ENCODE measurements around the gene FAM210A.

FAM210A gene

DNA sequence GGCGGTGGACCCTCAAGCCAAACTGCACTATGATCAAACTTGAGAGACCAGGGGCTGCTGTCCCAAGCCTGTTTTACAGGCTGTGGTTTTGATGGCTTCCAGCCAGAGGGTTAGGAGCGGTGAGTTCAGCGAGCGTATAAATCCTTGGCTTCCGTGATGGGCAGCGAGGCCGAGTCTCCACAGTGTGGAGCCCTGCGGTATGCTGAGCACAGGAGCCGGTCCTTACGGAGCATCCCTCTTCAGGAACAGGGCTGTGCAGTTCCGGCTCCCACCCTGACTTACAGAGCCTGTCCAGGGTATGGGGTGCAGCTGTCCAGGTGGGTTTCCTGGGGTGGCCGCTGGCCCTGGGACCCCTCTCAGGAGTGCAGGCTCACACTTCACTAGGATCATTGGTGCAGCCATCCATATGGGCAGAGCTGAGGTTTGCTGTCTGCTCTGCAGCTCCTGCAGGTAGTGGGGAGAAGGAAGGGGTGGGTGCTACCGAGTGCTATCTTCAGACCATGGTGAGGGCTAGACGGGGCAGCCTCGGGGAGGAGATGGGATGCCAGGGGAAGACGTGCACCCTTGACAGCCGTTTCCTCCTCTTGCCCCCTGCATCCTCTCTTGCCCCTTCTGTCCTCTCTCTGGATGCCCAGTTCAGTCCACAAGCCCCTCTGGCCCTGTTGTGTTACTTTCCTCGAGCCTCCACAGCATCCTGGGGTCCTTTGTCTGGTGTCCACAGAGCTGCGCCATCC lies 104.3 kb downstream of the FAM210A start:
- no peak for DNase-seq (ENCODE audit: low read depth)

DNA sequence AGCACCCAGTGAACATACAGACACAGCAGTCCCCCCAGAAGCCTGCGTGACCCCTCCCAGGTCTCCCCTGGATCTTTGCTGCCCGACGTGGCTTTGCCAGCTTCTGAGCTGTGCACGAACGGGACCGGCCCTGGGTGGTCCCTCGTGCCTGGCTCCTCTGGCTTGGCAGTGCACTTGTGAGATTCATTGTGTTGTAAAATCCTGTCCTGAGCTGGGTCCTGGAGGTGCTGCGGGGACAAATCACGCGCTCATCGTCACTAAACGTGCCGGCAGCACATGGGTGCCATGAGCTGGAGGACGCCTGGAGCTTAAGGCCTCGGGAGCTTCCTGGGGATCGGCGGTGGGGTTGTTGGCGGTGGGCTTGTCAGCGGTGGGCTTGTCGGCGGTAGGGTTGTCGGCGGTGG lies 104.9 kb downstream of the FAM210A start:
- no peak for DNase-seq (ENCODE audit: low read depth)

DNA sequence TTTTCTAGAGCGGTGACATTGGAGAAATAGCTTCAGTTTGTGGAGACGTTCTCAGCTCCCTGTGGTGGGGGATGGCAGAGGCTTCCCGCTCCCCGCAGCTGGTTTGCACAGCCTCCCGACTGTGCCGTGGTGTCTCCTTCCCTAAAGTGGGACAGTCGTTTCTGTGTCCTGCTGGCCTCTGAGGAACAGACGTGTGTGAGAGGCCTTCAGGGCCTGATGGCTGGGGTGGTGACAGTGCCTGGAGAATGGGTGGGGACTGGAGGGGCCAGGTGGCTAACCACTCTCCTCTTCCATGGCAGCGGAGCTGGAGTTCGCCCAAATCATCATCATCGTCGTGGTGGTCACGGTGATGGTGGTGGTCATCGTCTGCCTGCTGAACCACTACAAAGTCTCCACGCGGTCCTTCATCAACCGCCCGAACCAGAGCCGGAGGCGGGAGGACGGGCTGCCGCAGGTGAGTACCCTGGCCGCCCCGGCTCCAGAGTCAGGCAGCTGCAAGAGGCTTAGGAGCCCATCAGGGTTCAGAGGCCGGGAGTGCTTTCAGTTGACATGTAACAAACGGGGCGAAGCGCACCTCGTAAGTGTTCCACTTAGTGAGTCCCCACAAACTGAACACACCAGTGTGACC lies 105.4 kb downstream of the FAM210A start:
- DNase-seq (ENCODE audit: low read depth), result no peak

DNA sequence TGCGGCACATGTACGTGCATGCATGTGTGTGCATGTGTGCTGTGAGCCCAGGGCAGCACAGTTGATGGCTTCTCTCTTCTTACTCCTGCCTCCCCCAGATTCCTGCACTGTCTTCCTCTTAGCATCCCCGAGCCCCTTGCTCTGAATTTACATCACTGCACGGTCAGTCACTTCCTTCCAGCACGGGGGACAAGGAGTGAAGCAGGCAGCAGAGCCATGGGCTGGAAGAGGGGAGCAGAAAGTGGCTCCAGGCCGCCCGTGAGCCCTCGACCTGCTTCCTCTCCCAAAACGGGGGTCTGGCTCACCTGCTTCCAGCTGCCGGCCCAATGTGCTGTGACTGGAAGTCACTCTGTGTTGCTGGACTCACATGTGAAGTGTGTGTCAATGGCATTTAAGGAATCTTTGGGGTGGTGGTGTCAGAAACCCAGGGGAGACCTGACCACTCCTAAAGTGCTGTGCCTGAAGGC lies 106.1 kb downstream of the FAM210A start:
- no peak for DNase-seq (ENCODE audit: low read depth)

DNA sequence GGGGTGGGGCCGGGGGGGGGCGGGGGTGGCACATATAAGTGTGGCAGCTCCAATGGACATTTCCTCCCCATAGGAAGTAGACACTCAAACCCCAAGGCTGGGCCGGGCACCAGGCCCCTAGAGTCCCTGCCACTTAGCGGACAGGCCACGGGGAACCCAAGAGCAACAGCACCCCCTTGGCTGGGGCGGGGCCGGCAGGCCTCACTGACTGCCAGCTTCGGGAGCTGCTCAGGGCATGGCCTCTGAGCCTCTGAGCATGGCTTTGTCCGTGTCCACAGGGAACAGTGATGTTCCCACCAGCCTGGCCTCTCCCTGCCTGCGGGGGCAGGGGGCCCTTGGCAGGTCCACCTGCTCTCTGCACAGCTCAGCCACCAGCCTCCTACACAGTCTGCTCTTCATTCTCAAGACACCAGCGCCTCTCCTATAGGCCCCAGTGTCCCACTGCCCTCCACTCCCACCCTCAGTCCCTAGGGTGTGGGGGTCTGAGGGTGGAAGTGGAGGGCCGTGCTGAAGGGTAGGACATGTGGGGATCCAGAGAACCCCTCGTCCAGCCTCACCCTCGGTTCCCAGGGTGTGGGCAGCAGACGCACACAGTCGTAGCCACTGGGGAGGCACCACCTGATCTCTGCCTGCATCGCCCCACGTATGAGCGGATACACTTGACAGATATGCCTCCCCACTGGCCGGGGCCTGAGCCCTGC lies 106.7 kb downstream of the FAM210A start:
- no peak for DNase-seq (ENCODE audit: low read depth)

DNA sequence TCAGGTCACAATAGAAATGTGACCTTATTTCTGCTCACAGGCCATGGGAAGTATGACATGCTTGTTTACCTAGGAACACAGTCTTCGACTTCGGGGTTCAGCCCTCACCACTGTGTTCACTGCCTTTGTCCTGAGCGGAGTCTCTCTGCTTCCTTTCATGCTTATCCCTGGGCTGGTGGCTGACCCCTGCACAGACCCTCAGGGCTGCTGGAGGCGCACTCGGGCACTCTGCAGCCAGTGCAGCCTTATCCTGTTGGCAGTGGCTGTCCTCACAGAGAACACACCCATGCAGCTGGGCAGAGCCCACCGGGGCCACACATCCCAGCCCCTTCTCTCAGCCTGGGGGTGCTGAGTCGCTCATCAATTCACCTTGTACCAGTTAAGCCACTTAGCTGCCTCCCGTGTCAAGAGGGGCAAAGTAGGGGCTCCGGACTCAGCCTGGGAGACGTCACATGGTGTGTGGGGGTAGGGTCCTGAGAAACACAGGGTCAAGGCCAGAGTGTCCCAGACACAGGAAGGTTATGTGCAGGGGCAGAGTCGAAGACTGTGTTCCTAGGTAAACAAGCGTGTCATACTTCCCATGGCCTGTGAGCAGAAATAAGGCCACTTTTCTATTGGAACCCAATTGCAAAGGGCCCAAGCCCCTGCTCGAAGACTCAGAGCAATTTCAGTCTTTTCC lies 107.5 kb downstream of the FAM210A start:
- DNase-seq (ENCODE audit: low read depth), result no peak

DNA sequence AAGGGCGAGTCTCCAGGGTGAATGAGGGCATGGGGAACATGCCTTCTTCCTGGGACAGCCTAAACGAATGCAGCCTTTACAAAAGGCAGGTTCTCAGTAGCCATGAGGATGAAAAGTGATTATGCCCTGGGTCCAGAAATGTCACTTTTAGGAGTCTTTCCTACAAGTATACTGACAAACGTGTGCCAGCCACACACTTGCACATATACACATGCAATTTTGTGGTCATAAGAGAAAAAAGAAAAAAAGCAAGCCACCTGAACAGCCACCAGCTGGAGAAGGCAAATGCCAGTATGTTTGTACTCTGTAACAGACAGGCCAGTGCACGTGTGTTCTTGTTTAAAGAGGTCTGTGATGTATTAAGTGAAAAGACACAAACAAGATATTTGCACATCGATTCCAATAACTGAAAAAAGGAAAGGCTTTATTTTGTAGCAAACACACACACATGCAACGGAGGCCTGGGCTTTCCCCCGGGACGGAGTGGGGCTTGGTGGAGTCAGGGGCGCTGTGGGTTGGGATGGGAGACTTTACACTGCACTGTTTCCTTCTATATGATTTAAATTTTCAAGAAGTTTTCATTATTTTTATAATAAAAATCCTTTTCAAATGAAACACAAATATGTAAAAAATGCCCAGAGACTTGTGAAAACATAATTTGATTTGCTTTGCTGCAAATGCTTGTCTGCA lies 108.4 kb downstream of the FAM210A start:
- no peak for DNase-seq (ENCODE audit: low read depth)

DNA sequence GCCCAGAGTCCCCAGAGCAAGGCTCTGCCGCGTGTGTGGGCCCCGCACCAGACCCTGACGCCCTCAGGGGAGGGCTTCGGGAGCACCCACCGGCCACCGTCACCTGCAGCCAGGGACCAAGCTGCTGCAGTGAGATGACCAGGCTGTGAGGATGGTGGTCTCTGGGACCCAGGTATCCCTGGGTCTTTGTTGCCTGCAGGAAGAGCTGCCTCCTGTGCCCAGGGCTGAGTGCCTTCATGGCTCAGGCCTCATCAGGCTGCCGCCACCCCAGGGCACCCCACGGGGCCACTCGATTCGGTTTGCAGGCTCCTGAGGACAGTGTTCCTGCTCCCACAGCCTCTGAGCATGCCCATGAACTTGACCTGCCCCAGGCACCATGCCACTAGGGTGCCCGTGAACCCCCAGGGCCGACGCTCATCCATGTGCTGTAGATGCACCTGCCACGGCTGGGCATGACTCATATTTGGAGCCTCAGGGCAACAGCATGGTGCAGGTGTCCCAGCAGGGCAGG lies 109.8 kb downstream of the FAM210A start:
- DNase-seq (ENCODE audit: low read depth), result no peak

DNA sequence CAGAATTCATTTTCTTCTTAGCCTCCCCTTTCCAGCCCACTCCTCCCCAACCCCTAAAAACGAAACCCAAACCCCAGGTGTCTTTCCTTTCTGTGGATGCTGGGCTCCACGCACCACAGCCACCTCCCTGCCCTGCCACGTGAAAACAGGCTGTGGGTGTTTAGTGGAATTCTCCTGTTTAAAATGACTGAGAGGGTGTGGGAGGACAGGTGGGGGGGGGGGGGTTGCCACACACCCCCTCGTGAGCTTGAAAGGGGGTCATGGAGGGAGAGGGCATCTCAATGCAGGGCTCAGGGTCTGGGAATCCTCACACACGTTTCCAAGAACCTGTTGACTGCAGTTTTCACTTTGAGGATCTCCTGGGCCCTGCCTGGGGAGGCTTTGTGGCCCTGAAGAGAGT lies 110.3 kb downstream of the FAM210A start:
- no peak for DNase-seq (ENCODE audit: low read depth)

DNA sequence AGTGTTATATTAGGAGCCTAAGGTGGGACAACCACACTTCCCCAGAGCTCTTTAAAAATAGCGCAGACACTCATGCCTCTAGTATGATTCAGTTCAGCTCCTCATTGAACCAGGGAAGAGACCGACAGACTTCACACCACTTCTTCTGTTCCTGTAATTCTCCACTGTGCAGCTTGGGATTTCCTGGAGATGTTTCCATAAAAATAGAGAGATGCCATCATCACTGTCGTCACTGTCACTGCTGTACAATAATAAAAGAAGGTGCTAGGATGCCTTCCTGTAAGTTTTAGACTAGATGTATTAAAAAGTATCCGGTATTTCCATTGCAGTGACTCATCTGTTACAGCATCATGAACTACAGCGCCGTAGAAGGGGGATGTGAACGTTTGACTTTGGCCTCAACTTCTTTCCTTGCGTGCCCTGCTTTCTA lies 110.9 kb downstream of the FAM210A start:
- DNase-seq (ENCODE audit: low read depth), result no peak

DNA sequence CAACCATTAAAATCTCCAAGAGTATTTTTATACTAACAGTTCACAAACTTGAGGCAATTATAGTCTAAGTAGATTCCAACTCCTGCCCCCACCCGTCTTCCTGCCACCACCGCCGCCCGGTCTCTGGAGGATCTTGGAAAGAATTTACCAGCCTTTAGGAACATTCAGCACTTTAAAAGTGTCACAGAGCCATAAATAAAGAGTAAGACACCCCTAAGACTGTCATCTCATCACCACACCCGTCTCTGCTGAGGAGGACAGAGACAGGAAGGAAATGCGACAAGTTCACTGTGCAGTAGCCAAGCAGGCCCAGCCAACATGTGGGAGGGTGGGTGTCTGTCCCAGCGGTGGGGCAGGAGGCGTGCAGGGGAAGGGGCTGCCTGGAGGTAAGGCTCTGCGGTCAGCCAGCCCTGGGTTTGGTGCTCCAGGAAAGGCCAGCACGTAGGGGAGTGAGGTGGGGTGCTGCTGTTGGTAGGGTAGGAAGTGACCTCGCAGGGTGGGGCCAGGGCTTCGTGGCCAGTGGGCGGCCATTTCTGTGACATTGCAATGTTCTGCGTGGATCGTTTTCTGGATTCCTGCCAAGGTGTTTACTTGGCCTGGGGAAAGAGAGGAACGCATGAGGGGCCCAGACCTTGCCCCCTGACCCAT lies 111.6 kb downstream of the FAM210A start:
- no peak for DNase-seq (ENCODE audit: low read depth)

DNA sequence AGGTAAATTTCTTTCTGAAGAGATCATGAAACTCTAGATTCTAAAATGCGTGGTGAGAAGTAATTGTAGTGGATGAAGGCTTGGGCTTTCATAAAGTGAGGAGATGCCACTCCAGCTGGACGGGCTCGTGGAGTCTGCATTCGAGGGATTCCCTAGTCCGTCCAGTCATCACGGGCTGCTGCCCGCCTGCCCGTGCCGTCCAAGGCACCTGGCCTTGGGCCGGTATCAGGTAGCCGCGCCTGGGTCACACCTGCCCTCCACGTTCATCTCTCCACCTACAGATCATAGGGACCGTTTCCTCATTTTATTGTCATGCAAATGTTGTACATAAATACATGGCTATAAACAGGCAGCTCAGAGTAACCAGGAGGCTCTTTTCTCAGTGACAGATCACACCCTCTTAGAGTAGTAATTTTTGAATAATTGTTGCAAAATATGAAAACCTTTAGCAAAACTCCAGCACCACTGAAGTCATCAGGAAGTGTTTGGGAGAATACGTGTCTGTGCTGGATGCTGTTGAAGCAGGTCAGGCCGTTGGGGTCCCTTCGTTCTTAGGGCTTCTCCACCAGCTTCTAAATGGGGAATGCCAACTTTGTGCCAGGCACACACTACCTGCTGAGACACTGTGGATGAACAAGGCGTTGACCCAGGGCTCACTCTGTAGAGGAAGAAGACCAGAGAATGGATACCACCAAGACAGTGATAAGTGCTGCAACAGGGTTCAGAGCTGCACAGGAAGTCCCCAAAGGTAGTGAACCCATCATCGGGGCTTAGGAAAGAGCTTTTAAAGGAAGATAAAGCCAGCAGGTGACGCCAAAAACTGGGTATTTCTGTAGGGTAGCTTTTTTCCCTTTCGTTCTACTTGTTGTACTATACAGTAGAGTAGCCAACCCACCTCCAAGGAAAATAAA lies 112.5 kb downstream of the FAM210A start:
- DNase-seq (ENCODE audit: low read depth), result no peak

Measured in CMK (cell line).